Fibroblast of lung (primary cell): ENCODE data around the gene ZFYVE28.

Experiments
- EZH2 ChIP-seq: IDR thresholded peaks from 2 replicates; pipeline ENCODE4 v1.5.1; 2012; ENCODE audit warnings: low read length, control low read depth, mild to moderate bottlenecking; ENCODE audit errors: missing control alignments
- TF ChIP-seq, protein P1 (sequence below), 2 donors: IDR thresholded peaks in 1 of 2; conservative IDR thresholded peaks in 1 of 2; 1 replicate in 1 of 2; 2 replicates in 1 of 2; pipeline ENCODE4 v1.5.1; 2011 to 2012; ENCODE audit warnings: low read length in 2 of 2, control low read depth in 1 of 2, inconsistent platforms in 1 of 2, low read depth in 1 of 2, mild to moderate bottlenecking in 1 of 2

DNA sequence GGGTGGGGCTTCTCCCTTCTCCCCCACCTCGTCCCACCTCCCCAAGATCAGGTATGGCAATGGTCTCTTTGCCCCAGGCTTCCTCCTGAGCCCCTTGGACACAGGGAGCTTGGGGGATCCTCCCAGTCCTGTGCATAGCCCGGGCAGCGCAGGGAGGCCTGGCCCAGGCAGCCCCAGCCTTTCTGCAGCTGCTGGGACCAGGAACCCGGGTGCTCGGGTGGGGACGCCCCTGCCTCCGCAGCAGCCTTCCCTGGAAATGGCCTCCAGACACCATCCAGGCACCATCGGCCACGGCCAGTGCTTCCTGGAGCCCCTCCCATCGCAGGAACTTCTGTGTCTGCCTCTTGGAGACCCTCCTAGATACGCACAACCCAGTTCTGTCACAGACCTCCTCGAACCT, 150.6 kb downstream of the ZFYVE28 start:
- TF ChIP-seq, protein P1, sequence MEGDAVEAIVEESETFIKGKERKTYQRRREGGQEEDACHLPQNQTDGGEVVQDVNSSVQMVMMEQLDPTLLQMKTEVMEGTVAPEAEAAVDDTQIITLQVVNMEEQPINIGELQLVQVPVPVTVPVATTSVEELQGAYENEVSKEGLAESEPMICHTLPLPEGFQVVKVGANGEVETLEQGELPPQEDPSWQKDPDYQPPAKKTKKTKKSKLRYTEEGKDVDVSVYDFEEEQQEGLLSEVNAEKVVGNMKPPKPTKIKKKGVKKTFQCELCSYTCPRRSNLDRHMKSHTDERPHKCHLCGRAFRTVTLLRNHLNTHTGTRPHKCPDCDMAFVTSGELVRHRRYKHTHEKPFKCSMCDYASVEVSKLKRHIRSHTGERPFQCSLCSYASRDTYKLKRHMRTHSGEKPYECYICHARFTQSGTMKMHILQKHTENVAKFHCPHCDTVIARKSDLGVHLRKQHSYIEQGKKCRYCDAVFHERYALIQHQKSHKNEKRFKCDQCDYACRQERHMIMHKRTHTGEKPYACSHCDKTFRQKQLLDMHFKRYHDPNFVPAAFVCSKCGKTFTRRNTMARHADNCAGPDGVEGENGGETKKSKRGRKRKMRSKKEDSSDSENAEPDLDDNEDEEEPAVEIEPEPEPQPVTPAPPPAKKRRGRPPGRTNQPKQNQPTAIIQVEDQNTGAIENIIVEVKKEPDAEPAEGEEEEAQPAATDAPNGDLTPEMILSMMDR (conservative IDR thresholded peaks at IDR 0.05 in 1 of 2, IDR thresholded peaks at IDR 0.05 in 1 of 2; ENCODE audit: low read depth in 1 of 2, low read length in 2 of 2), result no peak
- no peak for TF ChIP-seq EZH2
